Right hindlimb (tissue), 1 donor: ENCODE data around the gene ADSS2.
"Not testable (repeated sequence)": the region's sequence is repeated elsewhere in the genome, so short reads cannot be mapped to it uniquely, and the experiment has no call there.

Experiments
- DNase-seq: peaks from one replicate; pipeline ENCODE4 v3.0.0-alpha.2; 2018

The ADSS2 gene

DNA sequence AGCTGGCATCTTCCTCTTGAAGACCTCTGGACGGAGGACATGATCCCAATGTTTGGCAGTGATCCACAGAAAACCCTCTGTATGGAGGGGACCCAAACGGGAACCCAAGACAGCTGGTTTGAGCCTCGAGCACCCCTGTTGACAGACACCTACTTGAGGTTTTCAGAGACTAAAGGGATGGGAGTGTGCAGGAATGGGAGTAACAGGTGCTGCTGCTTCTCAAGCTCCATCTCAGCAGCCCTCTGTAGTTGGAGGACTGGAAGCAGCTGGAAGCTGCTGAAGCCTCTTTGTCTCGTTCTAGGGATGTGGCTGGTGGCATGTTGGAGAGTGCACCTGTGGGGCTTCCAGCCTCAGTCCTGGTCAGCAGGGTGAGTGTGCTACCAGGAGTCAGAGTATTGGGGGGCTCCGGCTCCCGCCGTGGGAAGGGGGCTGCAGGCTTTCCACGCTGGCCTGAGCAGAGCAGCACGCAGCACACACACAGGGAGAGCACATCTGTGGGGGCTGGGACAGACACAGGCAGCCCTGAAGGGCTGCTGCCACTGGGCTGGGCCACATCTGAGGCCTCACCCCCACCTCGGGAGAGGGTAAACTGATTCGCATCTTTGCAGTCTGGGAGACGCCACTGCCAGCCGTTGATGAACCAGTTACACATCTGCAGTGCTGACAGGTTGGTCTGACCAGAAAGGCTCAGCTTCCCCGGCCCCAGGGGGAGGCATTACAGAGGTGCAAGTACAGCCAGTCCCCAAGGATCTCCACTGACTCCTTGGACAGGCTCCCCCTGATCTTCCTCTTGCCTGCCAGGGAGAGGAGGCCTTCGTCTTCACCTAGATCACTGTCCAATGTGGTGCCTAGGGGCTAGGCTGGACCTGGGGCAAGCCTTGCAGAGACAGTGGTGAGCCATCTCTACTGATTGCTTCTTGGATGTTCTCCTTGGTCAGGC lies 56.6 kb downstream of the ADSS2 start:
- DNase-seq: peak; percentile 26

- DNase-seq: no peak
Observed at GRCh38 chr1:244394346-244394745, 57.4 kb downstream of the ADSS2 start.

DNA sequence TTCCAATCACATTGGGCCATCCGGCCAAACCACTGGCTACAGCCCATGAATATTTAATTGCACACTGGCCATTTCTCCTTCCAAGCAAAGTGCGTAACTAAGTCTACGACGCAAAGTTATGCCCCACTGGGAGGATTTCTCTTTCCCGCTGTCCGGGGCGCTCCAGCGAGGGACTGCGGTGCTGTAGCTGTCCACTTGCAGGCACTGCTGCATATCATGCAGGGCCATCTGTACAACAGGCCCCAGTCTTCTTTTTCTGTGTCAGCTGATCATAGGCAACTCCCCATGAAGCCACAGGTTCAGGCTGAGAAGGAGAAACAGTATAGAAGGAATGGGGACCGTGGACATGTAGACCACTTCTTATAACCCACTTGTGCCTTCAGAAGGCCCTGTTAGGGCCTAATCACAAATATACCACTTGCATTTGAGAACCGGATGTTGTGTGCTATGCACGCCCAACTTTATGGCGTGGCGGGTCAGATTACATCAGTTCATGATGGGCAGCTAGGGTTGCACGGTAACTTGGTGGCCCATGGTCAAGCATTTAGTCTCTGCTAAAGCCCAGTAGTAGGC lies 58.0 kb downstream of the ADSS2 start:
- no peak for DNase-seq

- no peak for DNase-seq
Observed at GRCh38 chr1:244391761-244392160, 59.9 kb downstream of the ADSS2 start.

- no peak for DNase-seq
Observed at GRCh38 chr1:244388961-244389360, 62.7 kb downstream of the ADSS2 start.

GRCh38 chr1:244387415-244387814 lies 64.3 kb downstream of the ADSS2 start:
- DNase-seq: no peak

DNA sequence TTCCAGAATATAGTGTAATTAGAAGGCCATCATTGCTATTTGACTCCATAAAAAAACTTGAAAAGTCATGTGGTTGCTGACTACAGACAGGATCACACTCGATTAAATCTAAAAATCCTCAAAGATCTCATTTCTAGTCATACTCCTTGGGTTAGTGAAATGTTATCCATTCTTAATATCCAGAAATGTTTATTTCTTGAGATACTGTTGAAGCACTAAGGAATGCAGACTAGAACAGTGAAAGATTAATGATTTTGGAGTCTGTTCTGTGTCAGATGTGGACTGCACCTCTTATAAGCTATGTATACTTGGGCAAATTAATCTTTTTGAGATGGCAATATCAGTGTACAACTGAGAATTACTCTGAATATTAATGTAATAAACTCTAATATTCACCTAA lies 65.1 kb downstream of the ADSS2 start:
- no peak for DNase-seq

GRCh38 chr1:244384066-244384465 lies 67.6 kb downstream of the ADSS2 start:
- no peak for DNase-seq

DNA sequence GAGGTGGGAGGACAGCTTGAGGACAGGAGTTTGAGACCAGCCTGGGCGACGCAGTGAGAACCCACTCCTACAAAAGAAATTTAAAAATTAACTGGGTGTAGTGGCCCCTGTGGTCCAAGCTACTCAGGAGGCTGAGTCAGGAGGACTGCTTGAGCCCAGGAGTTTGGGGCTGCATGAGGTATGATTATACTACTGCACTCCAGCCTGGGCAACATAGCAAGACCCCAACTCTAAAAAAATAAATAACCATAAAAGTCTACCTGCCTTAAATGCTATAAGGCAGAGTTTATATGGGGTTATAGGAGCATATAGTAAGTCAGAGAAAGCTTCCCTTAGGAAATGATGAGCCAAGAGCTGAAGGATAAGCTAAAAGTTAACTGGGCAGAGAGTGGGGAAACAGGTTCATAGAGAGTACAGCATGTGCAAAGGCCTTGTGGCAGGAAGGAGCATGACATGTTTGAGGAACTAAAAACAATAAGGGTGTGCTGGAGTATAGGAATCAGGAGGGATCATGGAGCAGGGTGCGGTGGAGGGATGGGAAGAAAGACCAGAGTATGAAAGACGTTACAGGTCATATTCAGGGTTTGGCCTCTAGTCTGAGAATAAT lies 68.3 kb downstream of the ADSS2 start:
- no peak for DNase-seq

DNA sequence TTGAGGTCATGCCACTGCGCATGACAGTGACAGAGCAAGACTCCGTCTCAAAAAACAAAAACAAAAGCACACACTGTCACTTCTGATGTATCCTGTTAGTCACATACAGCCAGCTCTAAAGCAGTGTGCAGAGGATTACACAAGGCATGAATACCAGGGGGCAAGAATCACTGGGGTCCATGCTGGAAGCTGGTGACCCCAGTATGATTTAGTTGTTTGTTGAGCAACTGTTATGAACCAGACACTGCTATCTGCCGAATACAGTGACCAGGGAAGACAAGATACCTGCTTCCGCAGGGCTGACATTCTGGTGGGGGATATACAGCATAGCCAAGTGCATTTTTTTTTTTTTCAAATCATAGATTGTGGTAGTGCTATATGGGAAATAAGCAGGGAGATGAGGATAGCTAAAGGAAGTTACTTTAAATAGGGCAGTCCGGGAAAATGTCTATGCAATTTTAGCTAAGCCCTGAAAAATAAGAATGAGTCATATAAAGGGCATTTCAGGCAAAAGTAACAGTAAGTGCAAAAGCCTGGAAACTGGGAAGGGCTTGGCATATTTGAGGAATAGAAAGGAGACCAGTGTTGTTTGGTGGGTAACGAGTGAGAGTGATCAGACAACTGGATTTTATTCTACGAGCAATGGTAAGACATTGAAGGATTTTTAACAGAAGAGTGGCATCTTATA lies 69.7 kb downstream of the ADSS2 start:
- DNase-seq: no peak

GRCh38 chr1:244376126-244376525 lies 75.6 kb downstream of the ADSS2 start:
- no peak for DNase-seq

GRCh38 chr1:244375051-244375450 lies 76.7 kb downstream of the ADSS2 start:
- DNase-seq: no peak

- DNase-seq: not testable (repeated sequence)
Observed at GRCh38 chr1:244374484-244374883, 77.2 kb downstream of the ADSS2 start.

DNA sequence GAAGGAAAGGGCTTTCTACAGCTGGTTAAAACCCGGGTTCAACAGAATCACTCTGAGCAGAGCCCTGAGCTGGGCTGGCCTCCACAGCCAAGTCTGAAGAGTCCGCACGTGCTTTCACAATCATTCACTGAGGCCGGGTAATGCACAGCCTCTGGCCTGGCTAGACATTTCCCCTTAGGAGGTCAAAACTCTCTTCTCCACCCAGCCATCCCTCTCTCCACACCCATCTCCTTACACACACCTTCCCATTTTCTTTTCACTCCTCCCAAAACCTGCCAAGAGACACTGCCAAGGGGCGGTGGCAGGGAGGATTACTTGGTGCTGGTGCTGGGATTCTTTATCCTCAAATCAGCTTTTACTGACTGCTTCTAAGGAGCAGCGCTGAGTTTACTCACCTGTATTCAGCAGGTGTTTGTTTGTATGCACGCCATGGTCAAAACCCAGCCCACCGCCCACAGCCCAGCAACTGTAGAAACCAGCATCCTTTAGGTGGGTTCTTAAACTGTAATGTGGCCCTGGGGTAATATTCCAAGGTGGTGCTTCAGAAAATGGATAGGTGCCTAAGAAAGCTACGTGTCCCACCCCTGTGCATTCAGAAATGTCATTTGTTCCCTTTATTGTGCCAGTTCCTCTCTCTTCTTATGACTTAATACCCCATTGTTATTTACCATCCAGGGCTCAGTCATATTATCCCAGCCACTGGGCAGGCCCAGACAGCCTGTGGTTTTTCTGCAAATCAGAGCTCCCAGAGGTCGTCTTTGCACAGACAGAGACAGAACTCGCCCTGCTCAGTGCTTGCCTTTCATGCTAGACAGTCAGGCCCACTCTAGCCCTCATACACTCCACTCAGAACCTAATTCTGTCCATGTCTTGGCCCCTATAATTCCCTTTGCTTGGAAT lies 80.2 kb downstream of the ADSS2 start:
- DNase-seq: no peak

DNA sequence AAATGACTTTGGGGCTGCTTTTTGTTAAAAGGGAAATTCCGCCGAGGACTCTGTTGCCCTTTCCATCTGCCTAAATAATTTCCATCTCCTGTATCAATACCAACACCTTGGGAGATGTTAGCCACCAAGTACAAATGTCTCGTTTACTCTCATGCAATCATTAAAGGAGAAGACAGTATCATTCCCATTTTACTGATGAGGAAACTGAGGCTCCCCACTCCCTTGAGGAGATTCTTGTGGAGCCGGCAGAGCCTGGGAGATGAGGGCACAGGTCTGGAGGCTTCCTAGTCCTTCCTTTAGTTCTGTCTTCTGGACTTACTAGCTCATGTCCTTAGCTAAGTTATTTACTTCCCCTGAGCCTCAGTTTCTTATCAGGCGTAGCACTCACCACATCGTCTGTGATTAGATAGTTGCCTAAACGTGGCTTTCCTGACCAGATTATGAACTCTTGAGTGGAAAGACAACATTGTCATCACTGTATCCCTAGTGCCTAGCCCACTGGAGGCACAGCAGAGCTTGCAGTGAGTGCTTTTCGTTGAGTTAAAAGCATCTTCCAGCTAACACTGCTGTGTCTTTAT lies 81.6 kb downstream of the ADSS2 start:
- DNase-seq: no peak

GRCh38 chr1:244369256-244370057 lies 82.3 kb downstream of the ADSS2 start:
- no peak for DNase-seq

DNA sequence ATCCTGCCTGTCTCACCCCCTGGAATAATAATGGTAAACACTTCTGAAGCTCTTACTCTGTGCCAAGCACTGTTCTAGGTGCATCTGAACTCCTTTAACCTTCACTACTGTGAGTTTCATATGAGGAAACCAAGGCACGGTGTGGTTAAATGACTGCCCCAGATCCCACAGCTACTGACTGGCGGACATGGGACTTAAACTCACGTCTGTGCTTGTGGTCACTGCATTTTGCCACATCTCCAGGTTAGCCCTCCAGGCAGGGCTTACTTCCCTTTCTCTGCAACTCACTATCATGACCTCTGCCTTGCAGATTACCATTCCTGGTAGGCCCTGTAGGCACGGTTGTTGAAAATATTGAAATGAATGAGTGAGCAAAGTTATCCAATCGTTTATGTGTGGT lies 83.4 kb downstream of the ADSS2 start:
- DNase-seq: no peak

- no peak for DNase-seq
Observed at GRCh38 chr1:244367399-244368114, 84.2 kb downstream of the ADSS2 start.

- no peak for DNase-seq
Observed at GRCh38 chr1:244365809-244366208, 85.9 kb downstream of the ADSS2 start.

DNA sequence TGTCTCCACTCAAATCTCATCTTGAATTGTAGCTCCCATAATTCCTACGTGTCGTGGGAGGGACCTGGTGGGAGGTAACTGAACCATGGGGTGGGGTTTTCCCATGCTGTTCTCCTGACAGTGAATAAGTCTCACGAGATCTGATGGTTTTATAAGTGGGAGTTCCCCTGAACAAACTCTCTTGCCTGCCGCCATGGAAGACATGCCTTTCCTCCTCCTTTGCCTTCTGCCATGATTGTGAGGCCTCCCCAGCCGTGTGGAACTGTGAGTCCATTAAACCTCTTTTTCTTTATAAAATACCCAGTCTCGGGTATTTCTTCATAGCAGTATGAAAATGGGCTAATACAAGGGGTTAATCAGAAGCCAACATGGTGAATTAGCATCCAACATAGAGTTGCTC lies 86.4 kb downstream of the ADSS2 start:
- DNase-seq: not testable (repeated sequence)
